ENCODE results near the gene INPP4A.
"Not testable (repeated sequence)": the region's sequence is repeated elsewhere in the genome, so short reads cannot be mapped to it uniquely, and the experiment has no call there.

The INPP4A gene

GRCh38 chr2:98444436-98445176 is at the start of gene INPP4A:
INPP4A (plus strand) TSS chr2:98444858; CDS start chr2:98520049, 75,191 bp downstream.
- DNase-seq (ENCODE audit: low spot score): peak; percentile 98

- DNase-seq (ENCODE audit: low spot score): no peak
Observed at GRCh38 chr2:98395977-98396376, 48.7 kb upstream of the INPP4A start.

DNA sequence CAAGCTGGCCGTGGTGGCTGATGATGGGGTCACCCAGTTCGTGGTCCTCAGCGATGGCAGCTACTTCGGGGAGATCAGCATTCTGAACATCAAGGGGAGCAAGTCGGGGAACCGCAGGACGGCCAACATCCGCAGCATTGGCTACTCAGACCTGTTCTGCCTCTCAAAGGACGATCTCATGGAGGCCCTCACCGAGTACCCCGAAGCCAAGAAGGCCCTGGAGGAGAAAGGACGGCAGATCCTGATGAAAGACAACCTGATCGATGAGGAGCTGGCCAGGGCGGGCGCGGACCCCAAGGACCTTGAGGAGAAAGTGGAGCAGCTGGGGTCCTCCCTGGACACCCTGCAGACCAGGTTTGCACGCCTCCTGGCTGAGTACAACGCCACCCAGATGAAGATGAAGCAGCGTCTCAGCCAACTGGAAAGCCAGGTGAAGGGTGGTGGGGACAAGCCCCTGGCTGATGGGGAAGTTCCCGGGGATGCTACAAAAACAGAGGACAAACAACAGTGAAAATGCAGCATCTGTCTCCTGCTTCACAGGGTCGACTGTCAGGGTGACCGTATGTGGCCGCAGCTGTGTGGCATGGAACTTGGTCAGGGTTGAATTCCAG is 47.8 kb upstream of the INPP4A start:
- DNase-seq (ENCODE audit: low spot score): no peak

GRCh38 chr2:98399140-98399539 is 45.5 kb upstream of the INPP4A start:
- no peak for DNase-seq (ENCODE audit: low spot score)

GRCh38 chr2:98403878-98404277 is 40.8 kb upstream of the INPP4A start:
- no peak for DNase-seq (ENCODE audit: low spot score)

GRCh38 chr2:98404556-98405250 is 40.0 kb upstream of the INPP4A start:
- DNase-seq (ENCODE audit: low spot score): no peak

DNA sequence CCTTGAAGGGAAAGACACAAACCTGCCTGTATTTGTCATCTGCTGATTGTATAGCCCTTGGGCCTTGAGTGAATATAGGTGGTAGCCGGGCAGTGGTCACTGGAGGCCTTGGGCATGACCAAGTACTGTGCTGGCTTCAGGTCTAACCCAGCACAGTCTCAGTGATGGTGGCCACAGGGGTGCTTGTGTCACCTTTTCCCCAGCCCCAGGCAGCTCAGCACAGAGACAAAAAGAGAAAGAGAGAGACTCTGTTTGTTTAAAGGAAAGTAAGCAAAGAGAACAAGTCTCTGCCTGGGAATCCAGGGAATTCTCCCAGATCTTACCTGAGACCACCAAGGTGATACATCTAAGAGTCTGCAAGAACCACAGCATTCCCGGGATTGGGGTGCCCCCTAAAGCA is 39.4 kb upstream of the INPP4A start:
- DNase-seq (ENCODE audit: low spot score): no peak

DNA sequence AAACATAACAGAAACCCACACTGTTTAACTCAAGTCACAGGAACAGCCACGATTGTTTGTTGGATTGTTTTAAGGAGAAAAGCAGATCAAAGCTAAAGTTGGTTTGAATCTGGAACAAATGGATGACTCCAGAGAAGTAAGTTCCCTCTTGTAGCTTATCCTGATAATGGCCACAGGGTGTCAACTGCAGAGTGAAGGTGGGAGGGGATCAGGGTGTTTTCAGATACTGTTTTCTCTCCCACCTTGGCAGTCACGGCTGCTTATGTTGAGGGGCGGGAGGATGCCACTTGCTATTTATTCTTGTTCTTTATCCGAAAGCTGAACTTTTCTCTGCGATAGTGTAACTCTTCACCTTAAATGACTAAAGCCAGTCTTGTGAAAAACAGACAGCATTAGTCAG is 36.5 kb upstream of the INPP4A start:
- DNase-seq (ENCODE audit: low spot score): no peak

DNA sequence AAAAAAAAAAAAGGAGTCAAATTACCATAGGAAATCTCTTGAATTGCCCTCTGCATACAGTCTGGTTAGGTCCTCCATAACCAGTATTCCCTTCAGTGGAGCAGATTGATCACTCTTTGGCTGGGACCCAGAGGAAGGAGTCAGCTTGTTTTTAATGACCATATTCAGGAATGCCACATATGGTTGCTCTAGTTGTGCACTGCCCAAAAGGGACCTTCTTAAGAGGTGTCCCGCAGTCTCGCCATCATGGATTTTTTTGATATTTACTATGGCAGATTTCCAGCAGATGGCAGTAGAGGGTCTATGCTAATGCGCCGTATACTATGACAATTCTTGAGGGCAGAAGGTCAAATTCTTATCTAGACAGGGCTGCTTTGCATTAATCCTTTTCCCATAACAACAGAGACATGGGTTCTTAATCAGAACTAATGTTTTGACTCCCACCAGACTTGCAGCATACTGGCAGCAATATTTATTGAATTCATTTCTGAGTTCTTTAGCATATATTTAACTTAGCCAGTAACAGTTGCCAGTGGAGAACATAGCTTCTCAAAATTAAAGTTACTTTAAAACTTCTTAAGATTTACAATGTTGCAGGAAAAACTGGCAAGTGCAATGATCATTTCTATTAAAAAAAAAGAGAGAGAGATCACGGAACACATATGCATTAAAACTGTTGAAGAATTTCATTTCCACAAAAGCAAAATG is 31.8 kb upstream of the INPP4A start:
- peak; percentile 64 for DNase-seq (ENCODE audit: low spot score)

DNA sequence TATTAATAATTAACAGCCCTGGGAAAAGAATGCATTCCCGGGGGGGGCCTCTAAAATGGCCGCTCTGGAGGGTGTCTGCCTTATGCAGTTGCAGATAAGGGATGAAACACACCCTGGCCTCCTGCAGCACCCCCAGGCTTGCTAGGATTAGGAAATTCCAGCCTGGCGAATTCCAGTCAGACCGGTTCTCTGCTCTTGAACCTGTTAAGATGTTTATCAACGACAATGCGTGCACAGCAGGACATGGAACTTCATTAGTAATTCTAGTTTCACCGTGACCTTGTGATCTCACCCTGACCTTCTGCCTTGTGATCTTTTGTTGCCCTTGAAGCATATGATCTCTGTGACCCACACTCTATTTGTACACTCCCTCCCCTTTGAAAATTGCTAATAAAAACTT is 30.4 kb upstream of the INPP4A start:
- DNase-seq (ENCODE audit: low spot score): not testable (repeated sequence)

DNA sequence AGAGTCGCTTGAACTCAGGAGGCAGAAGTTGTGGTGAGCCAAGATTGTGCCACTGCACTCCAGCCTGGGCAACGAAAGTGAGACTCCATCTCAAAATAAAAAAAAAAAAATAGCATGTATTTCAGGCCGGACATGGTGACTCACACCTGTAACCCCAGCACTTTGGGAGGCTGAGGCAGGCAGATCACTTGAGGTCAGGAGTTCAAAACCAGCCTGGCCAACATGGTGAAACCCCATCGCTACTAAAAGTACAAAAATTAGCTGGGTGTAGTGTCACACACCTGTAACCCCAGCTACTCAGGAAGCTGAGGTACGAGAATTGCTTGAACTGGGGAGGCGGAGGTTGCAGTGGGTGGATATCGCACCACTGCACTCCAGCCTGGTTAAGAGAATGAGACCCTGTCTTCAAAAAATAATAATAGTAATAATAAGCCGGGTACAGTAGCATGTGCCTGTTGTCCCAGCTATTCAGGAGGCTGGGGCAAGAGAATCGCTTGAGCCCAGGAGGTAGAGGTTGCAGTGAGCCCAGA is 28.9 kb upstream of the INPP4A start:
- DNase-seq (ENCODE audit: low spot score): not testable (repeated sequence)

DNA sequence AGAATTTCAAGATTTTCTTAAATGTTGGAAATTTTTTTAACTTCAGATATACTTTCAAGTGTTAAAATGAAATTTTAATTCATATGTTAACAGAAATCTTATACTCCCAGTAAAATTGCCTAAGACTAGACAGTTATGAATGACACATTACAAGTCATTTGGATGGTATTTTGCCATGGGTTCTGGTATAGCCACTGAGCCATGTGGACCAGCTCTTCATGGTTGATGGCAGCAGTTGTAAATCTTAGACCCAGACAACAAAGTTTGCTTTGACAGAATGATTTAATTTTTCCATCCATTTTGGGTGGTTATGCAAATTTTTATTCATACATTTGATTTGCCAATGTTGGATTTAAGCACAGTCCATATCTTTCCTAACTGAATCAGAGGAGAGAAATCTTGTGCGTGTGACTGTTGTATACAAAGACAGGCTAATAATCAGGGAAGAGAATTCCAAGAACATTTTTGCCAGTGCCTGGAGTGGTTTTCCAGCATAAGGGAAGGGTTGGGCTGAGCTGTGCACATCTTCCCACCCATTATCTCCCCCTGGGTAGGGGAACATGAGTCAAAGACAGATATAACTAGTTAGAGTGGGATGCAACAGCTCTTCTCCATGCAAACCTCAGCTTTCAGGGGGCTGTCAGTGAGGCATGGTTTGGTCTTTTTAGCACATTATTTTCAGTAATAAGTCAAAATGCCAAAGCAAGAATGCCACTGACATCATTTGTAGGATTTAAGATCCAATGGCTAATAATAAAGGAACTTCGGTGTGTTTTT is 28.1 kb upstream of the INPP4A start:
- no peak for DNase-seq (ENCODE audit: low spot score)

- no peak for DNase-seq (ENCODE audit: low spot score)
Observed at GRCh38 chr2:98419544-98419943, 25.1 kb upstream of the INPP4A start.

DNA sequence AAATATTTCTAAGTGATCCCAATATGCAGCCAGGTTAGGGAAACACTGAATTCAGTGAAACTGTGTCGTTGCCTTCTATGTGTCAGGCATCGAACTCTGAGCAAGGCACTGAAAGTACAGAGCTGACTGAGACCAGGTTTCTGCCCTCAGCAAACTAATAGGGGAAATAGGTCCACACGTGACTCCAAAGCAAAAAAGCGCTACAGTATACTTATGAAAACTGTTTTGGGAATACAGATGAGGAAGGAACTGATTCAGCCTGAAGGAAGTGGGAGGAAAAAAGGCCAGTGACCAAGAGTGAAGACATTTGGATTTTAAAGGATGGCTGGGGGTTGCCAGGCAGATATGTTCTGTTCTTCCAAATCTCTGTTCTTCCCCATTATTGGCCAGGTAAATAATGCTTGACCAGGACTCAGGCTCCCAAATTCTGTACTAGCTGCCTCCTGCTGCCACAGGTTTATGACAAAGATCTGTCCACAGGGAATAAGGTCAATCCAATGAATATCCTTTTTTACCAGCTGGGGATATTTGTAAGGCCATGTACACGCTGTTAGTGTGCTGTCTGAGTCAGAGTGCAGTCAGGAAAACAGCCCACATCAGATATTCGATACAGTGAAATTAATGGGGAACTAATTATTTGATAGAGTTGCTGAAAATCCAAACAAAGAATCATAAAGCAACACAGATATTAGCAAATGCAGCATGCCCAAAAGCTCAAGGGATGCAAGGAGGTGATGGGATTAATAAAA is 24.5 kb upstream of the INPP4A start:
- DNase-seq (ENCODE audit: low spot score): no peak

DNA sequence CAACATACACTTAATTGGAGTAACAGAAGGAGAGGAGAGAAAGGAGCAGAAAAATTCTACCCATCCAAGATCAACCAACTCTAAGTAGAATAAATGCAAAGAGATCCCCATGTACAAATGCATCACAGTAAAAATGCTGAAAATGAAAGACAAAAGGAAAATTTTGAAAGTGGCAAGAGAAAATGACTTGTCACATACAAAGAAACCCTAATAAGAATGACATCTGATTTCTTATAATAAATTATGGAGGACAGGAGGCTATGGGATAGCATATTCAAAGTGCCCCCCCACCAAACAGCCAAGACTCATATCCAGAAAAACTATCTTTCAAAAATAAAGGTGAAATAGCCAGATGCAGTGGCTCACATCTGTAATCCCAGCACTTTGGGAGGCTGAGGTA is 22.2 kb upstream of the INPP4A start:
- DNase-seq (ENCODE audit: low spot score): no peak

DNA sequence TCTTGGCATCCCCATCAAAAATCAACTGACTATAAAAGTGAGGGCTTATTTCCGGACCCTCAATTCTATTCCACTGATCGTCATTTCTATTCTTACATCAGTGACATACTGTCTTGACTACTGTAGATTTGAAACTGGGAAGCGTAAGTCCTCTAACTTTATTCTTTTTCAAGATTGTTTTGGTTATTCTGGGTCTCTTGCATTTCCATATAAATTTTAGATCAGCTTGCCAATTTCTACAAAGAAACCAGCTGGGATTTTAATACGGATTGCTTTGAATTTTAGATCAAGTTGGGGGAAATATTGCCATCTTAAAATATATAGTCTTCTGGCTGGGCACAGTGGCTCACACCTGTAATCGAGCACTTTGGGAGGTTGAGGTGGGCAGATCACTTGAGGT is 17.9 kb upstream of the INPP4A start:
- DNase-seq (ENCODE audit: low spot score): no peak

DNA sequence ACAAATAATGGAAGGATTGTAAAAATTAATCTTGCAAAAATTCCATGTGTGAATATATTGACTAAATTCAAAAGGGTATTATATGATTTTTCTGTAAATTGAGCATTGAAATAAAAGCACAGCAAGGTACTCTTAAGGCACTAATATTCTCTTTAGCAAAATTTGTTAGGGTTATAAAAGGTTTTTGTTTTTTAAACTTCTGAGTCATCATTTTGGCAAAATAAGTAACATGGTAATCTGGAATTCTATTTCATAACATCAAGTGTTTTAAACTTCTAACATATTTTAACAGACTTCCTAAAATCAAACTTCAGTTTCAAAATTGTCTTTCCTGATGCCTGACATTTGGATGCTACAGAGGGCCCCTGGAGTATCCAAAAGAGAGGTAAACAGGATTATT is 12.5 kb upstream of the INPP4A start:
- no peak for DNase-seq (ENCODE audit: low spot score)

DNA sequence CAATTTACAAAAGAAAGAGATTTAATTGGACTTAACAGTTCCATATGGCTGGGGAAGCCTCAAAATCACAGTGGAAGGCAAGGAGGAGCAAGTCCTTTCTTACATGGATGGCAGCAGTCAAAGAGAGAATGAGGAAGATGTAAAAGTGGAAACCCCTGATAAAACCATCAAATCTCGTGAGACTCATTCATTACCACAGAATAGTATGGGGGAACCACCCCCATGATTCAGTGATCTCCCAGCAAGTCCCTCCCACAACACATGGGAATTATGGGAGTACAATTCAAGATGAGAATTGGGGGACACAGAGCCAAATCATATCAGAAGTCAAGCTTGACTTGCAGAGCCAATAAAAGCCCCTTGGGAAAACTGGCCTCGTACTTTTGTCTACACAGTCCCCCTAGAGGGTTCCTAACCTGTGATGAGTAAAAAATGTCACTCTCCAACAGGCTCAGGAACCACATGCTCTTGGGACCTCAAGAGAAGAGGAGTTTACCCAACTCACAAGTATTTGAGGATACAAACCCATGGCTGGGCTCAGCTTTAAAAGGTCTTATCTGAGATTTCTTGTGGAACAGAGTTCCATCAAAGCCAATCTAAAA is 11.2 kb upstream of the INPP4A start:
- no peak for DNase-seq (ENCODE audit: low spot score)

GRCh38 chr2:98434492-98434891 is 10.2 kb upstream of the INPP4A start:
- no peak for DNase-seq (ENCODE audit: low spot score)

- DNase-seq (ENCODE audit: low spot score): not testable (repeated sequence)
Observed at GRCh38 chr2:98435670-98436069, 9.0 kb upstream of the INPP4A start.

Measured in AG20443 (cell line).